Measurements from ENCODE around the gene CNDP2. TPM values are rescaled to one million over a fixed set of nuclear protein-coding genes. Genes with fewer than 3 reads are reported as not detected.

The CNDP2 gene
- total and polyA plus RNA-seq, 2 donors from 2014 or later: 499 to 740 TPM

DNA sequence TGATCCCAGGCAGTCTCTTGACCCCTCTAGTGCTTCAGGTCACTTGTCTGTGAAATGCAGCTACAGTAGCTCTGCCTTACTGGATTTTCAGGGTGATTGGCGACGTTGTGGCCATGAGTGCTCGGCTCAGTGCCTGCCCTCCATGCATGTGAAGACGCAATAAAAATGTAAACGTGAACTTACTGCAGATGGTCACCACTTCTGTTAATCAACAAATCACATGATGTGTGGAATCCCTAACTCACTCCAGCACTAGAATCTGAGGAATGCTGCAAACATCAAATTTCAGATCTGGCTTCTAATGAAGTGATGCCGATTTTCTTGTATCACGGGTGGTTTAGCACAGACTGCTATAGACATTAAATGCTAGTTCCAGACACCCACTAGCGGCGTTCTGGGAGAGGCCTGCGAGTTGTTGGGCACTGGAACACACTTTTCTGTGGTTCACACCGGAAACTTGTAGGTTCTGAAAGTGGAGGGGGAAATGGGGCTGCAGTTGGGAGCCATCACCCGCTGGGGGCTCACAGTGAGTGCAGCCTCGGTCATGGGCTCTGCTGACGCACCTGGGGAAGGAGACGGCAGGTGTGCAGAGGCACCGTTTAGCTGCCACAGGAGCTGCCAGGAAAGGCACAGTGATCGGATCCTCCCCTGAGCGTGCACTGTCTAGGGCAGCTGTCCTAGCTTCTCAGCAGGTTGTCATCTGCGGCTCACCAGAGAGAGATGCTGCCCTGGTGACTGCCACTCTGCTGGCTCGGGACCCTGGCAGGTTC lies 44.7 kb downstream of the CNDP2 start:
- intact Hi-C loops (cut with DNase I): no loop called here
- Histone ChIP-seq H3K27me3 (ENCODE audit: control insufficient read depth, insufficient read depth, low read length) (no peaks in the 10 kb centered on the region), H3K4me1 (ENCODE audit: control insufficient read depth in 2 of 3, insufficient read depth in 2 of 3, low read depth in 1 of 3, low read length in 3 of 3) (peaks cover 0 to 14% (median 14%) of the 10 kb centered on the region in 3 donors), H3K4me3 (ENCODE audit: low read length in 3 of 3) (no peak overlapping the region), H3K36me3 (ENCODE audit: control insufficient read depth in 2 of 3, insufficient read depth in 3 of 3, low read length in 3 of 3) (no peaks in the 10 kb centered on the region), H3K9me3 (ENCODE audit: control insufficient read depth in 2 of 3, insufficient read depth in 1 of 3, low read length in 3 of 3) (no peaks in the 10 kb centered on the region), H3K27ac (ENCODE audit: low read depth in 2 of 2, low read length in 2 of 2) (no peak overlapping the region), H3K9ac (ENCODE audit: low read length in 3 of 3) (no peak overlapping the region)
- no peak for FAIRE-seq
- DNase-seq: peak in 1 of 5 donors; percentile 43
- TF ChIP-seq, protein P1, sequence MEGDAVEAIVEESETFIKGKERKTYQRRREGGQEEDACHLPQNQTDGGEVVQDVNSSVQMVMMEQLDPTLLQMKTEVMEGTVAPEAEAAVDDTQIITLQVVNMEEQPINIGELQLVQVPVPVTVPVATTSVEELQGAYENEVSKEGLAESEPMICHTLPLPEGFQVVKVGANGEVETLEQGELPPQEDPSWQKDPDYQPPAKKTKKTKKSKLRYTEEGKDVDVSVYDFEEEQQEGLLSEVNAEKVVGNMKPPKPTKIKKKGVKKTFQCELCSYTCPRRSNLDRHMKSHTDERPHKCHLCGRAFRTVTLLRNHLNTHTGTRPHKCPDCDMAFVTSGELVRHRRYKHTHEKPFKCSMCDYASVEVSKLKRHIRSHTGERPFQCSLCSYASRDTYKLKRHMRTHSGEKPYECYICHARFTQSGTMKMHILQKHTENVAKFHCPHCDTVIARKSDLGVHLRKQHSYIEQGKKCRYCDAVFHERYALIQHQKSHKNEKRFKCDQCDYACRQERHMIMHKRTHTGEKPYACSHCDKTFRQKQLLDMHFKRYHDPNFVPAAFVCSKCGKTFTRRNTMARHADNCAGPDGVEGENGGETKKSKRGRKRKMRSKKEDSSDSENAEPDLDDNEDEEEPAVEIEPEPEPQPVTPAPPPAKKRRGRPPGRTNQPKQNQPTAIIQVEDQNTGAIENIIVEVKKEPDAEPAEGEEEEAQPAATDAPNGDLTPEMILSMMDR (IDR thresholded peaks at IDR 0.05; ENCODE audit: borderline replicate concordance, extremely low read depth, insufficient read depth): no peak

DNA sequence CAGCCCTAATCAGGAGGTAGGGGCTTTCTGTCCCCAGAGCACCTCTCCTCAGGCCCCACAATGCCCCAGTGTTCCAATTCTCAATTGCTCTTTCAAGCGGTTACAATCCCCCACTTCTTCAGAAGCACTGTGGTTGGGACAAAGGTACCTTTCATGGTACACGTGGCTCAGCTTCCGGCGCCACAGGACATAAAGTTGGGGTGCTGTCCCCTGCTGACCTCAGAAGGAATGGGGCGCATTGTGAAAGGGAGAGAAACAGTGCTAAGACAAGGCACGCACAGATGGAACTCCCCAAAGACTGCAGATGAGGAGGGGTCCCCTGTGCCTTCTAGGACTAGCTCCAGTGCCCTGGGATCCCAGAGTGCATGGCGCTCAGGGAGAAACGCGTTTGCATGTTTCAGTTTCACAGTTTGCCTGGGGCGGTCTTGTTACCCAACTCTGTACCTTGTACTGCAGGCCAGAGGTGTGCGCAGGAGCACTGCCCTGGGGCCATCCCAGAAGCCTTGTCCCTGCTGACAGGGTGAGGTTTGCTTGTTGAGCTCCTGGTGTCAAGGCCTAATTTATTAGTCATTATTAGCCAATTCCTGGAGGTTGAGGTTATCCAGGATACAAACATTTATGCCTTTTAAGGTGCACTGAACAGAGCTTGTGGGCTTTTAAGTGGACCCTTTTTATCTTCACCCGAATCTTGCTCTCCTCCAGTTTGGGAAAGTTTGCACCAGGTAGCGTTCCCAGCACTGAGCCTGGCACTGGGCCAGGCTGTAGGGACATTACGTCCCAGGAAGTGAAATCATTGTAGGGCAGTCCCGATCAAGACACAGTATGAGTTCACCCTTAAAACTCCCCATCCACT lies 45.8 kb downstream of the CNDP2 start:
- DNase-seq (peak in 1 of 5 donors; percentile 84), FAIRE-seq (no peak)
- Histone ChIP-seq H3K27ac (ENCODE audit: low read depth in 2 of 2, low read length in 2 of 2) (peak overlapping the region; percentile 35 to 62), H3K4me3 (ENCODE audit: low read length in 3 of 3) (peak overlapping the region in 1 of 3 donors; percentile 12), H3K27me3 (ENCODE audit: control insufficient read depth, insufficient read depth, low read length) (no peaks in the 10 kb centered on the region), H3K36me3 (ENCODE audit: control insufficient read depth in 2 of 3, insufficient read depth in 3 of 3, low read length in 3 of 3) (no peaks in the 10 kb centered on the region), H3K9ac (ENCODE audit: low read length in 3 of 3) (no peak overlapping the region), H3K9me3 (ENCODE audit: control insufficient read depth in 2 of 3, insufficient read depth in 1 of 3, low read length in 3 of 3) (no peaks in the 10 kb centered on the region), H3K4me1 (ENCODE audit: control insufficient read depth in 2 of 3, insufficient read depth in 2 of 3, low read depth in 1 of 3, low read length in 3 of 3) (peaks cover 0 to 20% (median 14%) of the 10 kb centered on the region in 3 donors)
- intact Hi-C loops (cut with DNase I): no loop called here
- TF ChIP-seq, protein P1 (IDR thresholded peaks at IDR 0.05; ENCODE audit: borderline replicate concordance, extremely low read depth, insufficient read depth): no peak

DNA sequence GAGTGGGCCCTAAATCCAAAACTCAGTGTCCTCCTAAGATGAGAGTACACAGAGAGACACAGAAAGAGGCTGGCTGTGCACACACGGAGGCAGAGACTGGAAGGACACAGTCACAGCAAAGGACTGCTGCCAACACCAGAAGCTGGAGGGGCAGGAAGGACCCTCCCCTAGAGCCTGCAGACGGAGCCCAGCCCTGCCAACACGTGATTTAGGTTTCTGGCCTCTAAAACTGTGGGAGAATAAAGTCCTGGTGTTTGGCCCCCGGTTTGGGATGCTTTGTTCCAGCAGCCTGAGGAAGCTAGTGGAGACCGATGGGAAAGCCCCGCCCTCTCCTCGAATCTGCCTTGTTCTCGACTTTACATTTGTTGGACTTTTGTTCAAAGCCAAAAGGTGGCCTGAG lies 48.7 kb downstream of the CNDP2 start:
- intact Hi-C loops (cut with DNase I): no loop called here
- FAIRE-seq: no peak
- H3K9me3 ChIP-seq (ENCODE audit: control insufficient read depth in 2 of 3, insufficient read depth in 1 of 3, low read length in 3 of 3): peaks cover 0 to 5% (median 0%) of the 10 kb centered on the region in 3 donors
- H3K4me1 ChIP-seq (ENCODE audit: control insufficient read depth in 2 of 3, insufficient read depth in 2 of 3, low read depth in 1 of 3, low read length in 3 of 3): peaks cover 0 to 20% (median 14%) of the 10 kb centered on the region in 3 donors
- no peak overlapping the region for H3K9ac ChIP-seq (ENCODE audit: low read length in 3 of 3)
- H3K27ac ChIP-seq (ENCODE audit: low read depth in 2 of 2, low read length in 2 of 2): no peak overlapping the region
- DNase-seq: no peak
- TF ChIP-seq, protein P1 (IDR thresholded peaks at IDR 0.05; ENCODE audit: borderline replicate concordance, extremely low read depth, insufficient read depth): no peak
- no peaks in the 10 kb centered on the region for H3K36me3 ChIP-seq (ENCODE audit: control insufficient read depth in 2 of 3, insufficient read depth in 3 of 3, low read length in 3 of 3)
- H3K27me3 ChIP-seq (ENCODE audit: control insufficient read depth, insufficient read depth, low read length): no peaks in the 10 kb centered on the region
- H3K4me3 ChIP-seq (ENCODE audit: low read length in 3 of 3): no peak overlapping the region

All from kidney (tissue), 14 donors.